GM13977 (cell line): ENCODE results near the gene AKAP13.

Source experiments
- DNase-seq: peaks from one replicate; pipeline ENCODE4 v3.0.0; 2012; ENCODE audit warnings: low spot score
- CTCF ChIP-seq: IDR thresholded peaks from 2 replicates; pipeline ENCODE4 v1.5.1; 2012; ENCODE audit warnings: mild to moderate bottlenecking, control low read depth; ENCODE audit not compliant: insufficient read depth; ENCODE audit errors: extremely low read depth, missing control alignments
- in situ Hi-C: fragments of 300-500 bp; cut with MboI; formaldehyde crosslinking; loops from one replicate; pipeline ENCODE4 v1.12.0; 2022; ENCODE audit warnings: low sequenced_read_pairs, low pct_unique_long_range_greater_than_20kb, mixed read lengths, inconsistent platforms; ENCODE audit not compliant: unreplicated experiment

The AKAP13 gene

GRCh38 chr15:85463976-85464375 is 83.6 kb downstream of the AKAP13 start:
- in situ Hi-C loops = no loop called here
- DNase-seq = no peak
- no peak for TF ChIP-seq CTCF

GRCh38 chr15:85464471-85464870 is 84.1 kb downstream of the AKAP13 start:
- DNase-seq = no peak
- in situ Hi-C loops = no loop called here
- TF ChIP-seq CTCF = no peak

GRCh38 chr15:85470563-85471271 is 90.3 kb downstream of the AKAP13 start:
- no peak for DNase-seq
- TF ChIP-seq CTCF = no peak
- in situ Hi-C loops = no loop called here

- DNase-seq = no peak
- no peak for TF ChIP-seq CTCF
- in situ Hi-C loops = no loop called here
These were observed 91.9 kb downstream of the AKAP13 start for GRCh38 chr15:85472349-85472748.

GRCh38 chr15:85473455-85473854 is 93.1 kb downstream of the AKAP13 start:
- TF ChIP-seq CTCF = no peak
- in situ Hi-C loops = no loop called here
- no peak for DNase-seq

GRCh38 chr15:85474700-85475316 is 94.4 kb downstream of the AKAP13 start:
- DNase-seq = no peak
- no peak for TF ChIP-seq CTCF
- in situ Hi-C loops = loop anchor here (25.0 kb wide), 2 partner anchors 237 to 362 kb away; no protein-coding TSS in a partner anchor

GRCh38 chr15:85475317-85475701 is 94.9 kb downstream of the AKAP13 start:
- in situ Hi-C loops = loop anchor here (25.0 kb wide), 2 partner anchors 237 to 362 kb away; no protein-coding TSS in a partner anchor
- DNase-seq = no peak
- TF ChIP-seq CTCF = no peak
